Osteoblast (primary cell): ENCODE results near the gene DRAXIN. TPM values are rescaled to one million over a fixed set of nuclear protein-coding genes. Genes with fewer than 3 reads are reported as not detected.

Experiments
- DNase-seq: peaks from one replicate; pipeline ENCODE4 v3.0.0; 2011; ENCODE audit warnings: low spot score, mixed read lengths; ENCODE audit not compliant: insufficient read length; ENCODE audit errors: missing footprints
- H2AFZ ChIP-seq: 2 replicates; pipeline ENCODE4 v1.6.0; 2011; ENCODE audit warnings: mild to moderate bottlenecking, low read length
- H3K27ac ChIP-seq: 2 replicates; pipeline ENCODE4 v1.5.1; 2011; ENCODE audit warnings: mild to moderate bottlenecking, low read depth, low read length, moderate library complexity
- H3K27me3 ChIP-seq: 2 replicates; pipeline ENCODE4 v1.6.0; 2012; ENCODE audit warnings: mild to moderate bottlenecking, control low read depth, inconsistent platforms, low read length, moderate library complexity; ENCODE audit not compliant: insufficient read depth
- H3K36me3 ChIP-seq: 2 replicates; pipeline ENCODE4 v1.5.1; 2011; ENCODE audit warnings: mild to moderate bottlenecking, low read length, control low read depth, moderate library complexity; ENCODE audit not compliant: insufficient read depth
- H3K4me1 ChIP-seq: 2 replicates; pipeline ENCODE4 v1.5.1; 2011; ENCODE audit warnings: mild to moderate bottlenecking, low read length, control low read depth, moderate library complexity; ENCODE audit not compliant: insufficient read depth
- H3K4me2 ChIP-seq: 2 replicates; pipeline ENCODE4 v1.6.0; 2011; ENCODE audit warnings: mild to moderate bottlenecking, low read length; ENCODE audit not compliant: insufficient read depth
- H3K4me3 ChIP-seq: fragments of 200-600 bp; sonication (generic); 3 replicates; pipeline ENCODE4 v1.5.1; 2012; ENCODE audit warnings: mild to moderate bottlenecking, low read length, inconsistent platforms; ENCODE audit not compliant: insufficient read depth
- H3K79me2 ChIP-seq: 2 replicates; pipeline ENCODE4 v1.6.0; 2012; ENCODE audit warnings: mild to moderate bottlenecking, low read length, control low read depth, inconsistent platforms; ENCODE audit not compliant: insufficient read depth
- H3K9me3 ChIP-seq: 2 replicates; pipeline ENCODE4 v1.5.1; 2011; ENCODE audit warnings: low read depth, low read length, control low read depth
- H4K20me1 ChIP-seq: 2 replicates; pipeline ENCODE4 v1.6.0; 2012; ENCODE audit warnings: mild to moderate bottlenecking, low read length, control low read depth; ENCODE audit not compliant: insufficient read depth
- total RNA-seq: library from RNA; depleted of rRNA; stranded (reverse); fragments of >200 nt; gene quantifications from 2 replicates; pipeline ENCODE4 v1.2.3, GENCODE V29; 2012
- TF ChIP-seq, protein P1 (sequence below): IDR thresholded peaks from 2 replicates; pipeline ENCODE4 v1.5.1; 2011; ENCODE audit warnings: mild to moderate bottlenecking, low read depth, low read length, moderate library complexity; ENCODE audit errors: extremely low read depth

Gene DRAXIN
- total RNA-seq, 1 donor: under 0.01 TPM

DNA sequence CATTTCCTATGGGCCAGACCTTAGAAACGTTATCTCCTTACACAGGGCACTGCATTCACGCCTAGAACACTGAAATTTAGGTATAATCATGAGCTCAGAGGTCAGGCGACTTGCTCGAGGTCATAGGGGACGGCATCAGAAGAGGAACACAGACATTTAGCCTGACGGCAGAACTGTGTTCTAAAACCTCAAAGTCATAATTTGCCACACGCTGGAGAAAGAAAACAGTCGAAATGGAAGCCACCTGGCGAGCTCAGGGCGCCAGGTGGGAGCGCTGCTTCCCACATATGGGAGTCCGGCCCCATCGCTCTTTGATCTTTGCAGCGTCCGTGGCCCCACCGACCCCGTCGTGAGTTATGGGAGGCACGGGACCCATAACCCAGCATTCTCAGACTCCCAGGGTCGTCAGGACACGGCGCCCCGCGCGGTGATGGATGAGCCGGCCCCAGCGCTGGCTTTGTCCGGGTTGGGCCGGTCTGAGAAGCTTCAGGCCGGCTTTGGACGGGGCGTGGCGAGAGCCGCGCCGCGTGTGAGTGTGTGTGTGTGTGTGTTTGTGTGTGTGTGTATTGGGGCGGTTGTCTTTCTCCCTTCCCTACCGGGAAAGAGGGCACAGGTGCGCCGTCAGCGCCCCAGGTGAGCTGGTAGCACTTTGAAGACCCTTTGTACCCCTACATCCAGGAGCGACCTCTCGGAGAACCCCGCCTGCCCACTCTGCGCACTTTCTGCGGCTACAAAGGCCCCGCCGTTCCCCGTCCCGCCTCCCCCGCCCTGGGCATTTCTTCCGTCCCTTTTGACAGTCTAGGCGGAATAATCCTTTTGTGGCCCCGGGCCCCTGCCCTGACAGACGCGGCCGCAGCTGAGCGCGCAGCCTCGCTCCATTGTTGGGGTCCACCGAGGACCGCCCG lies 861 bp upstream of the DRAXIN start:
- Histone ChIP-seq H3K36me3 (no peaks in the 10 kb centered on the region), H3K4me1 (peaks cover 12% of the 10 kb centered on the region), H2AFZ (no peak overlapping the region), H3K9me3 (no peaks in the 10 kb centered on the region), H3K4me2 (no peak overlapping the region), H3K4me3 (no peak overlapping the region), H3K27me3 (peaks cover 58% of the 10 kb centered on the region), H3K79me2 (no peaks in the 10 kb centered on the region), H4K20me1 (peaks cover 4% of the 10 kb centered on the region), H3K27ac (no peak overlapping the region)
- DNase-seq: no peak
- TF ChIP-seq, protein P1, sequence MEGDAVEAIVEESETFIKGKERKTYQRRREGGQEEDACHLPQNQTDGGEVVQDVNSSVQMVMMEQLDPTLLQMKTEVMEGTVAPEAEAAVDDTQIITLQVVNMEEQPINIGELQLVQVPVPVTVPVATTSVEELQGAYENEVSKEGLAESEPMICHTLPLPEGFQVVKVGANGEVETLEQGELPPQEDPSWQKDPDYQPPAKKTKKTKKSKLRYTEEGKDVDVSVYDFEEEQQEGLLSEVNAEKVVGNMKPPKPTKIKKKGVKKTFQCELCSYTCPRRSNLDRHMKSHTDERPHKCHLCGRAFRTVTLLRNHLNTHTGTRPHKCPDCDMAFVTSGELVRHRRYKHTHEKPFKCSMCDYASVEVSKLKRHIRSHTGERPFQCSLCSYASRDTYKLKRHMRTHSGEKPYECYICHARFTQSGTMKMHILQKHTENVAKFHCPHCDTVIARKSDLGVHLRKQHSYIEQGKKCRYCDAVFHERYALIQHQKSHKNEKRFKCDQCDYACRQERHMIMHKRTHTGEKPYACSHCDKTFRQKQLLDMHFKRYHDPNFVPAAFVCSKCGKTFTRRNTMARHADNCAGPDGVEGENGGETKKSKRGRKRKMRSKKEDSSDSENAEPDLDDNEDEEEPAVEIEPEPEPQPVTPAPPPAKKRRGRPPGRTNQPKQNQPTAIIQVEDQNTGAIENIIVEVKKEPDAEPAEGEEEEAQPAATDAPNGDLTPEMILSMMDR: no peak

DNA sequence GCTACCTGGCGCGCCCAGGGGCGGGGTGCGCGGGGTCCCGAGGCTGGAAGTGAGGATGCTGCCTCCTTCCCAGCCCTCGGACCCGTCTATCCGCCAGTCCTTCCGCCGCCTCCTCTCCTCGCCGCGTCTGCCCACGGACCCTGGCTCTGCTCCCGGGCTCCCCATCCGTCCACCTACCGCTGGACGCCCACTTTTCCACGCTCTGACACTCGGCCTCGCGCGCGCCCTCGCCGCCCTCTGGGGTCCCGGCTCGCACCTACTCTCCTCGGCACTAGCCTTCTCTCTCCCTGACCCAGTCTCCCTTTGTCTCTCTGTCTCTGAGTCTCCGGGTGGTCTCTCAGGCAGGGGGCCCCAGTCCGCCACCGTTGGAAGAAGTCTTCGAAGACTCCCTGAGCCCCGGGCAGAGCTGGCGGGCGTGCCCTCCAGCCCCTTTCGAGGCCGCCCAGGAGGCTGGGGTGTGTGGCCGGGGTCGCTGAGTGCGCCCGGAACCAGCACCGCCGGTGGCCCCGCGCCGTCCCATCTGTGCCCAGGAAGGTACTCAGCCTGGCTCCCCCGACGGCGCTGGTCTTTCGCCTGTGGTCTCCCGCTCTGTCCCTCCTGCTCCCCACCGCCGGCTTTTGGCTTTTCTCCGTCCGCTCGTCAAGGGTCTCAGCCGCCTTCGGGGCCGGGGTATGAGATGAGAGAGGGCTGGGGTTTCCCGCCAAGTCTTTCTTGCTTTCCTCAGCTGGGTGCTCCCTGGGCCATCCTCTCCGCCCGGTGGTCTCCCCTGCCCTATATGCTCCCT lies 610 bp downstream of the DRAXIN start:
- no peaks in the 10 kb centered on the region for H3K9me3 ChIP-seq
- TF ChIP-seq, protein P1: no peak
- H3K79me2 ChIP-seq: no peaks in the 10 kb centered on the region
- no peaks in the 10 kb centered on the region for H3K36me3 ChIP-seq
- no peak overlapping the region for H2AFZ ChIP-seq
- H4K20me1 ChIP-seq: peaks cover 4% of the 10 kb centered on the region
- peaks cover 55% of the 10 kb centered on the region for H3K27me3 ChIP-seq
- no peak overlapping the region for H3K4me2 ChIP-seq
- peaks cover 12% of the 10 kb centered on the region for H3K4me1 ChIP-seq
- H3K27ac ChIP-seq: no peak overlapping the region
- DNase-seq: no peak
- H3K4me3 ChIP-seq: no peak overlapping the region

DNA sequence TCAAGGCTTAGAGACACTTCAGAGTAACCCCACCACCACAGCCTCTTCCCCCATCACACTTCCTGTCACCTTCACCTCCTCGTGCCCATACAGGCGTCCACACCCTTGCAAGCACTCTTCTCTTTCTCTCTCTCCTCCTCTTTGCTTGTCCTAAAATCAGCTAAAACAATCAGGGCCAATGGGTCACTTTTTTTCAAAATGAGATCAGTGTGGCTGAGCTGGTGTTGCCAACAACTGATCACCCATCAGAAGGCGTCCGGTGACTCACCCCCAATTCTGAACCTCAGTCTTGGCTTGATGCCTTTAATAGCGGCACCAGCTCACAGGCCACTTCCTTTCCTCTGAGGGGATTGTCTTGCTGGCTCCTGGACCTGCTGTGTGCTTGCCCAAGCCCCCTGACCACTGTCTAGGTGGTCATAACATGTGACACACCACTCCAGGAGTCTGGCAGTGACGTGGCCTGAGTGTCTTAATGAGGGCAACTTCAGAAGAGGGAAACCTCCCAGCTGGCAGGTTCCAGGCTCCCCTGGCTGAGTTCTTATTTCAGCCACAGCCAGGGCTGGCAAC lies 1.6 kb downstream of the DRAXIN start:
- Histone ChIP-seq H3K9me3 (no peaks in the 10 kb centered on the region), H4K20me1 (peaks cover 4% of the 10 kb centered on the region), H3K4me3 (no peak overlapping the region), H3K4me2 (peak overlapping the region; percentile 69), H3K4me1 (peaks cover 12% of the 10 kb centered on the region), H3K79me2 (no peaks in the 10 kb centered on the region), H2AFZ (no peak overlapping the region), H3K27me3 (peaks cover 60% of the 10 kb centered on the region), H3K36me3 (no peaks in the 10 kb centered on the region), H3K27ac (no peak overlapping the region)
- peak; percentile 100 for DNase-seq
- TF ChIP-seq, protein P1: no peak
